ENCODE measurements around the gene LIFR.

Gene LIFR

GRCh38 chr5:38506302-38506701, 50.1 kb downstream of the LIFR start:
- DNase-seq, result no peak

- DNase-seq, result no peak
These were observed 55.7 kb downstream of the LIFR start for GRCh38 chr5:38500573-38501260.

GRCh38 chr5:38497946-38498345, 58.5 kb downstream of the LIFR start:
- DNase-seq, result no peak

GRCh38 chr5:38494763-38495162, 61.7 kb downstream of the LIFR start:
- no peak for DNase-seq

- DNase-seq, result no peak
These were observed 62.3 kb downstream of the LIFR start for GRCh38 chr5:38494175-38494574.

- DNase-seq, result no peak
These were observed 72.5 kb downstream of the LIFR start for GRCh38 chr5:38483805-38484398.

- no peak for DNase-seq
These were observed 77.0 kb downstream of the LIFR start for GRCh38 chr5:38479315-38479904.

- no peak for DNase-seq
These were observed 77.6 kb downstream of the LIFR start for GRCh38 chr5:38478878-38479277.

GRCh38 chr5:38478166-38478565, 78.3 kb downstream of the LIFR start:
- DNase-seq, result no peak

- DNase-seq, result no peak
These were observed 83.4 kb downstream of the LIFR start for GRCh38 chr5:38473008-38473407.

- DNase-seq, result no peak
These were observed 83.9 kb downstream of the LIFR start for GRCh38 chr5:38472541-38472940.

GRCh38 chr5:38471709-38472108, 84.7 kb downstream of the LIFR start:
- no peak for DNase-seq

- DNase-seq, result no peak
These were observed 86.7 kb downstream of the LIFR start for GRCh38 chr5:38469707-38470267.

- DNase-seq, result no peak
These were observed 87.3 kb downstream of the LIFR start for GRCh38 chr5:38468978-38469706.

GRCh38 chr5:38468202-38468673, 88.2 kb downstream of the LIFR start:
- DNase-seq, result no peak

GRCh38 chr5:38467353-38468040, 88.9 kb downstream of the LIFR start:
- no peak for DNase-seq

GRCh38 chr5:38466424-38467189, 89.8 kb downstream of the LIFR start:
- DNase-seq, result no peak

GRCh38 chr5:38465702-38466423, 90.6 kb downstream of the LIFR start:
- DNase-seq, result no peak

- DNase-seq, result no peak
These were observed 91.4 kb downstream of the LIFR start for GRCh38 chr5:38465061-38465460.

- DNase-seq, result no peak
These were observed 92.6 kb downstream of the LIFR start for GRCh38 chr5:38463634-38464521.

Measured in NCI-H1930 (cell line).